OCI-LY3 (cell line): ENCODE results near the gene NEDD4.

ENCODE experiments used
- H2AFZ ChIP-seq: fragments of 200-600, 300-600 bp; shearing (Covaris generic); 2 replicates; pipeline ENCODE4 v1.6.0; 2014; ENCODE audit warnings: antibody characterized with exemption, low read depth, low read length
- H3K27ac ChIP-seq: fragments of 200-600, 300-600 bp; sonication (generic); 2 replicates; pipeline ENCODE4 v1.5.1; 2014; ENCODE audit warnings: mild to moderate bottlenecking, low read length, moderate library complexity, mixed read lengths
- H3K27me3 ChIP-seq: fragments of 200-600, 300-600 bp; sonication (generic); 2 replicates; pipeline ENCODE4 v1.6.1; 2014; ENCODE audit warnings: low read depth, low read length, mixed read lengths
- H3K36me3 ChIP-seq: fragments of 200-600, 300-600 bp; sonication (generic); replicated peaks from 2 replicates; pipeline ENCODE3; 2014; ENCODE audit warnings: low read depth, low read length, mixed read lengths
- H3K4me1 ChIP-seq: fragments of 300-600, 200-600 bp; sonication (generic); 2 replicates; pipeline ENCODE4 v1.6.1; 2014; ENCODE audit warnings: low read length, mixed read lengths
- H3K4me2 ChIP-seq: fragments of 200-600, 300-600 bp; sonication (generic); 2 replicates; pipeline ENCODE4 v1.6.1; 2014; ENCODE audit warnings: low read length, mixed read lengths
- H3K4me3 ChIP-seq: fragments of 300-600, 200-600 bp; sonication (generic); 2 replicates; pipeline ENCODE4 v1.5.1; 2014; ENCODE audit warnings: antibody characterized with exemption, mild to moderate bottlenecking, low read length, moderate library complexity
- H3K79me2 ChIP-seq: fragments of 300-600, 200-600 bp; shearing (Covaris generic); 2 replicates; pipeline ENCODE4 v1.6.1; 2014; ENCODE audit warnings: mild to moderate bottlenecking, low read length, mixed read lengths
- H3K9ac ChIP-seq: fragments of 300-600, 200-600 bp; shearing (Covaris generic); 2 replicates; pipeline ENCODE4 v1.6.0; 2014; ENCODE audit warnings: mild to moderate bottlenecking, low read length, moderate library complexity
- H3K9me3 ChIP-seq: fragments of 200-600, 300-600 bp; shearing (Covaris generic); 2 replicates; pipeline ENCODE4 v1.6.1; 2014; ENCODE audit warnings: low read length, mixed read lengths; ENCODE audit not compliant: insufficient read depth
- H4K20me1 ChIP-seq: fragments of 200-600, 300-600 bp; sonication (generic); 2 replicates; pipeline ENCODE4 v1.6.1; 2016; ENCODE audit warnings: low read length, mixed read lengths; ENCODE audit not compliant: insufficient read depth
- CTCF ChIP-seq: fragments of 200-600, 300-600 bp; sonication (generic); IDR thresholded peaks from 2 replicates; pipeline ENCODE4 v1.5.1; 2014; ENCODE audit warnings: antibody characterized with exemption, low read length, low read depth
- EZH2phosphoT487 ChIP-seq: fragments of 200-600 bp; shearing (Covaris generic); IDR thresholded peaks from 2 replicates; pipeline ENCODE4 v1.6.1; 2018; ENCODE audit warnings: antibody characterized with exemption, mixed run types, low read depth

NEDD4 gene

GRCh38 chr15:55990516-55990915 is 2.9 kb downstream of the NEDD4 start:
- no peak for TF ChIP-seq CTCF
- no peak for TF ChIP-seq EZH2phosphoT487
- Histone ChIP-seq H3K4me3 (no peak overlapping the region), H3K4me1 (peaks cover 8% of the 10 kb centered on the region; the same call in 1 of the 2 replicates), H3K9ac (no peak overlapping the region), H3K4me2 (no peak overlapping the region), H3K36me3 (no peaks in the 10 kb centered on the region), H3K27ac (no peak overlapping the region), H3K79me2 (no peaks in the 10 kb centered on the region), H3K27me3 (0 out of 2 replicates have a peak, but pooled peaks cover 1% of the 10 kb centered on the region), H2AFZ (no peak overlapping the region), H3K9me3 (no peaks in the 10 kb centered on the region), H4K20me1 (no peaks in the 10 kb centered on the region)

- Histone ChIP-seq H3K27ac (no peak overlapping the region), H3K79me2 (no peaks in the 10 kb centered on the region), H3K36me3 (no peaks in the 10 kb centered on the region), H3K4me2 (no peak overlapping the region), H3K27me3 (no peaks in the 10 kb centered on the region), H3K9ac (no peak overlapping the region), H3K4me3 (no peak overlapping the region), H2AFZ (no peak overlapping the region), H4K20me1 (no peaks in the 10 kb centered on the region), H3K4me1 (peaks cover 8% of the 10 kb centered on the region; the same call in 1 of the 2 replicates), H3K9me3 (no peaks in the 10 kb centered on the region)
- no peak for TF ChIP-seq EZH2phosphoT487
- no peak for TF ChIP-seq CTCF
Observed at GRCh38 chr15:55989383-55989782, 4.0 kb downstream of the NEDD4 start.

GRCh38 chr15:55981582-55982249 is 11.7 kb downstream of the NEDD4 start:
- H3K4me3 ChIP-seq = no peak overlapping the region
- H4K20me1 ChIP-seq = no peaks in the 10 kb centered on the region
- H3K79me2 ChIP-seq = no peaks in the 10 kb centered on the region
- H2AFZ ChIP-seq = no peak overlapping the region
- H3K27me3 ChIP-seq = no peaks in the 10 kb centered on the region
- no peaks in the 10 kb centered on the region for H3K9me3 ChIP-seq
- no peak overlapping the region for H3K27ac ChIP-seq
- H3K4me2 ChIP-seq = no peak overlapping the region
- H3K9ac ChIP-seq = no peak overlapping the region
- no peaks in the 10 kb centered on the region for H3K4me1 ChIP-seq
- TF ChIP-seq EZH2phosphoT487 (no peak), CTCF (no peak)
- no peaks in the 10 kb centered on the region for H3K36me3 ChIP-seq

- TF ChIP-seq EZH2phosphoT487 (no peak), CTCF (no peak)
- Histone ChIP-seq H3K27me3 (no peaks in the 10 kb centered on the region), H3K4me3 (no peak overlapping the region), H3K4me1 (no peaks in the 10 kb centered on the region), H3K4me2 (no peak overlapping the region), H3K27ac (no peak overlapping the region), H2AFZ (no peak overlapping the region), H3K9ac (no peak overlapping the region), H3K9me3 (no peaks in the 10 kb centered on the region), H3K79me2 (no peaks in the 10 kb centered on the region), H3K36me3 (no peaks in the 10 kb centered on the region), H4K20me1 (no peaks in the 10 kb centered on the region)
Observed at GRCh38 chr15:55980511-55980910, 12.9 kb downstream of the NEDD4 start.
